ENCODE data around the gene CHRM4. TPM values are rescaled to one million over a fixed set of nuclear protein-coding genes. Genes with fewer than 3 reads are reported as not detected.
"Not testable (repeated sequence)": the region's sequence is repeated elsewhere in the genome, so short reads cannot be mapped to it uniquely, and the experiment has no call there.

Gene CHRM4
- polyA plus RNA-seq, 4 donors = 0.11 to 0.34 (median 0.21) TPM

- not testable (repeated sequence) for DNase-seq (ENCODE audit: low read depth in 4 of 4, low spot score in 3 of 4)
Observed at GRCh38 chr11:46371262-46371661, 20.3 kb downstream of the CHRM4 start.

DNA sequence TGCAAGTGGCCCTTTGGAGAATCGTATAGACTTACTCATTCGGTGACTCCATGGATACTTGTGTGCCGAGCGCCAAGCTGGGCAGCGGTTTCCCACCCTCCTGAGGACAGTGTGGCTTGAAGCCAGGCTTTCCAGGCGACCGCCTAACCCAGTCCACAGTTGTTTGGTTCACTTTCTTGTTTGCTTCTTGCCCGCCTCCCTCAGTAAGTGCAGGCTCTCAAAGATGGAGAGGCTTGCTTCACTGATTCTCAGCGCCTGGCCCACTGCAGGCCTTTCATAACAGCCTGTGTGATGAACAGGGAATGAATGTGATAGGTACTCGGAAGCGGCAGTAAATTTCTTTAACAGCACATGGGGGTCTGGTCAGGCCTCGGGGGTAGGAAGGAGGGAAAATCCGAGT lies 21.3 kb downstream of the CHRM4 start:
- DNase-seq (ENCODE audit: low read depth in 4 of 4, low spot score in 3 of 4) = no peak

GRCh38 chr11:46369458-46370152 lies 22.0 kb downstream of the CHRM4 start:
- no peak for DNase-seq (ENCODE audit: low read depth in 4 of 4, low spot score in 3 of 4)

DNA sequence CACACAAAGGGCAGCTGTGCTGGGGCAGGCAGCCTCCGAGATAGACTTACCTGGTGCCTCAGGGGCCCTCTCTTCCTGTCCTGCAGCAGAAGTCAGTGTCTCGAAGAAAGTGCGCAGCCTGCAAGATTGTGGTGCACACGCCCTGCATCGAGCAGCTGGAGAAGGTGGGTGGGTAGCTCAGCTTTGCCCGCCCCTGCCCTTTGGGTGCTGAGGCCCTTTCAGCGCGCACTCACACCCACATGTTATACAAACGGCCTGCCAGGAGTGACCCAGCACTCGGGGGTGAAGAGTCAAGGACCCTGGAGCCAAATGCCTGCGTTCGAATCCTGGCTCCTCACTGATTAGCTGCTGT lies 23.7 kb downstream of the CHRM4 start:
- DNase-seq (ENCODE audit: low read depth in 4 of 4, low spot score in 3 of 4) = no peak

DNA sequence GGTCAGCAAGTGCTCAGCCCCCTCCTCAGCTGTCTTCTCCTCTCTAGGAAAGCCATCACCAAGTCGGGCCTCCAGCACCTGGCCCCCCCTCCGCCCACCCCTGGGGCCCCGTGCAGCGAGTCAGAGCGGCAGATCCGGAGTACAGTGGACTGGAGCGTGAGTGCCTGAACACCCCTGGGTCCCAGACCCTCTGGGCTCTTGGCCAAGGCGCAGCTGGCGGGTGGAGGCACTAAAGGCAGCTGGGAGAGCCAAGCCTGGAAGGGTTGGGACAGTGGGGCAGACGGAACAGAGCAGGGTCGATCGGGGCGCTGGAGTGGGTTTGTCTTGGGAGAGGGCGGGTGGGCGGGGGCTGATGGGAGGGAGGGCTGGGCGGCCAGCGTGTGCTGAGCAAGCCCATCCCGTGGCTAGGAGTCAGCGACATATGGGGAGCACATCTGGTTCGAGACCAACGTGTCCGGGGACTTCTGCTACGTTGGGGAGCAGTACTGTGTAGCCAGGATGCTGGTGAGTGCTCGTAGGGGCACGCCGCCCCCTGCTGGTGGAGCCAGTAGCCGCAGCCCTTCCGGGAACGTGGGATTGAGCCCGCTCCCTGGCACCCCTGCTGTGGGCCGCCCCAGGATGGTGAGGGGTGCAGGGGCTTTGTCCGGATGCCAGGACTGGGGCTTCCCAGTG lies 24.2 kb downstream of the CHRM4 start:
- no peak for DNase-seq (ENCODE audit: low read depth in 4 of 4, low spot score in 3 of 4)

- no peak for DNase-seq (ENCODE audit: low read depth in 4 of 4, low spot score in 3 of 4)
Observed at GRCh38 chr11:46366661-46367161, 24.9 kb downstream of the CHRM4 start.

- DNase-seq (ENCODE audit: low read depth in 4 of 4, low spot score in 3 of 4) = no peak
Observed at GRCh38 chr11:46366260-46366659, 25.3 kb downstream of the CHRM4 start.

- no peak for DNase-seq (ENCODE audit: low read depth in 4 of 4, low spot score in 3 of 4)
Observed at GRCh38 chr11:46364791-46365190, 26.8 kb downstream of the CHRM4 start.

DNA sequence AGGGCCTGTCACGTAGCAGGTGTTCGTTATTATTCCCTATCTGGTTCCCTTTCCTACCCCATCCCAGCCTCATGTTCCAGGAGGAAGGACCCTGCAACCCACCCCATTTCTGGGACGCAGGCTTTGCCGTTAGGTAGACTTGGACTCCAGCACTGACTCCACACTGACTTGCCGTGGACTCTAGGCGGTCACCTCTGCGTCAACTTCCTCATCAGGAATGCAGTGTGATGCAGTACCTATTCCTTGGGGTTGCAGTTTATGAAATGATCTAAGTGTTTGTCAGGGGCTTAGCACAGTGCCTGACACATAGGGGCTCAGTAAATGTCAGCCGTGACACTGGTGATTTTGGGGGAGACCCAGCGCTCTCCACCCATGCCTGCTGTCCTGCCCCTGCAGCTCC lies 27.5 kb downstream of the CHRM4 start:
- no peak for DNase-seq (ENCODE audit: low read depth in 4 of 4, low spot score in 3 of 4)

- DNase-seq (ENCODE audit: low read depth in 4 of 4, low spot score in 3 of 4) = no peak
Observed at GRCh38 chr11:46363455-46364005, 28.0 kb downstream of the CHRM4 start.

DNA sequence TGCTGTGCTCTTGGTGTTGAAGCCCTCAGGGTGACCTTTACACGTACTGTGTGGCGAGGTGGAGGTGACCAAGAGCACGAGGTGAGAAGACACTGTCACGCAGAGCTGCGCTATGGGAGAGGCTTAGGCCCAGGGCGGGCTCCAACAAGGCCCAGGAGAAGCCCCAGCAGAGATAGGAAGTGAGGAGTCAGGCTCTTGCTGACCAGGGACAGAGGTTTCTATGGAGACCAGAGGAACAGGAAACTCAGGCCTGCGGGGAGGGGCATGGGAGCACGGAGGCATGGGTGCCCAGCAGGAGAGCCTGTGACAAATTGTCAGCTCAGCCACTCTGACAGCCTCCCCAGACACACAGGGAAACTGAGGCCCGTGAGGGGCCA lies 28.6 kb downstream of the CHRM4 start:
- DNase-seq (ENCODE audit: low read depth in 4 of 4, low spot score in 3 of 4) = no peak

GRCh38 chr11:46362156-46363030 lies 29.2 kb downstream of the CHRM4 start:
- no peak for DNase-seq (ENCODE audit: low read depth in 4 of 4, low spot score in 3 of 4)

GRCh38 chr11:46361283-46362155 lies 30.1 kb downstream of the CHRM4 start:
- DNase-seq (ENCODE audit: low read depth in 4 of 4, low spot score in 3 of 4) = no peak

GRCh38 chr11:46360878-46361277 lies 30.7 kb downstream of the CHRM4 start:
- no peak for DNase-seq (ENCODE audit: low read depth in 4 of 4, low spot score in 3 of 4)

DNA sequence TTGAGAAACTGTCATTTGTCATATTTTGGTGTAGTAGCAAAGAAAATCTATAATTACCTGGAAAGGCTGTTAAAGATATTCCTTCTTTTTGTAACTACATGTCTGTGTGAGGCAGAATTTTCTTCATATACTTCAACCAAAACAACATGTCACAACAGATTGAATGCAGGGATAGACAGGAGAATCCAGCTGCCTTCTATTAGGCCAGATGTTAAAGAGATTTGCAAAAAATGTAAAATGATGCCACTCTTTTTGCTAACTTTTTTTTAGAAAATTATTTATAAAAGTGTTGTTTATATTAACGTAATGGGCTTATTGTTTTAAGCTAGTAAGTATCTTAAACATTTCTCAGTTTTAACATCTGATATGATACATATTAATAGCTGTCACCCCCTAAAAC lies 31.6 kb downstream of the CHRM4 start:
- no peak for DNase-seq (ENCODE audit: low read depth in 4 of 4, low spot score in 3 of 4)

GRCh38 chr11:46357483-46357936 lies 34.1 kb downstream of the CHRM4 start:
- DNase-seq (ENCODE audit: low read depth in 4 of 4, low spot score in 3 of 4) = no peak

- DNase-seq (ENCODE audit: low read depth in 4 of 4, low spot score in 3 of 4) = no peak
Observed at GRCh38 chr11:46356924-46357482, 34.6 kb downstream of the CHRM4 start.

DNA sequence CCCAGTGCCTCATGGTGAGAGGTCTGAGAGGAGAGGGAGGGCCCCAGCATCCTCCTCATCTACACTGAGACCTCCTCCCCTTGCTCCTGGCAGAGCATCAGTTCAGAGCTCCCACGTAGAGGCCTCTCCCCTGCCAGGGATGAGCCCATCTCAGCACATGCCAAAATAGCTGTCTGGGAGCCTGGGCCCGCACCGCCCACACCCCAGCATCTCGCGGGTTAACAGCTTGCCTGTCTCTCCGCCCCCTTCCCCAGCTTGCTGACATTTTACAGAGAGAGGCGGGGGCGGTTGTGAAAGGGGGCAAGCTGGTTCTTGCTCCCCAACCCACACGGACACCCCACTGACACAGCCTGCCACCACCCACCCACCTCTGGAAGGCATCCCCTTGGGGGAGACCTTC lies 37.9 kb downstream of the CHRM4 start:
- DNase-seq (ENCODE audit: low read depth in 4 of 4, low spot score in 3 of 4) = no peak

- no peak for DNase-seq (ENCODE audit: low read depth in 4 of 4, low spot score in 3 of 4)
Observed at GRCh38 chr11:46352063-46352841, 39.3 kb downstream of the CHRM4 start.
